ENCODE data around the gene SLCO4A1.

- TF ChIP-seq CTCF (optimal IDR thresholded peaks at IDR 0.05 in 1 of 3, IDR thresholded peaks at IDR 0.05 in 1 of 3, conservative IDR thresholded peaks at IDR 0.05 in 1 of 3; ENCODE audit: extremely low read depth in 1 of 3, insufficient read depth in 2 of 3, low read length in 3 of 3) (no peak), EZH2 (IDR thresholded peaks at IDR 0.05; ENCODE audit: low read length) (no peak)
Observed at GRCh38 chr20:62641321-62642050, 817 bp upstream of the SLCO4A1 start.
